HG02798 (cell line): ENCODE data around the gene FANCD2.
"Not testable (repeated sequence)": the region's sequence is repeated elsewhere in the genome, so short reads cannot be mapped to it uniquely, and the experiment has no call there.

Experiments
- ATAC-seq: cut with Tn5 transposase; IDR thresholded peaks from one replicate; pipeline ENCODE4 v1.9.1; 2021; ENCODE audit warnings: mild to moderate bottlenecking; ENCODE audit not compliant: unreplicated experiment, poor library complexity

FANCD2 gene

GRCh38 chr3:10091387-10091786 is 65.2 kb downstream of the FANCD2 start:
- not testable (repeated sequence) for ATAC-seq

DNA sequence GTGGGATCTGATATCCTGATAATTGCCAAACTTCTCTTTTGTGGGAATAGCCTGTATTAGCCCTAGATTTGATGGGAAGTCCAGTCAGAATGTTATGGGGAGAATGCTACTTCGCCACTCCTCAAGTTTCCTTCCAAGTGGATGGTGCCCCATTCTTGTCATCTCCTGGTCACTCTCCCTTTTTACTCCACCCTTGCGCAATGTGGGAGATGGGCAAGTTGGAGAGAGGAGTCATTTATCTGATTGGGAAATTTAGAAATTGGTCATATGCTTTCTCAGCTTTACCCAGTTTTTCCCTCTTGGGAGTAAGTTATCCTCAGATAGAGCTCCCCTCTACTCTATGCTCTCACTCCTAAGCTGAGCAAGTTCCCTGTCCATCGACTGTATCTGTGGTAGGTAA is 67.4 kb downstream of the FANCD2 start:
- ATAC-seq, result no peak

DNA sequence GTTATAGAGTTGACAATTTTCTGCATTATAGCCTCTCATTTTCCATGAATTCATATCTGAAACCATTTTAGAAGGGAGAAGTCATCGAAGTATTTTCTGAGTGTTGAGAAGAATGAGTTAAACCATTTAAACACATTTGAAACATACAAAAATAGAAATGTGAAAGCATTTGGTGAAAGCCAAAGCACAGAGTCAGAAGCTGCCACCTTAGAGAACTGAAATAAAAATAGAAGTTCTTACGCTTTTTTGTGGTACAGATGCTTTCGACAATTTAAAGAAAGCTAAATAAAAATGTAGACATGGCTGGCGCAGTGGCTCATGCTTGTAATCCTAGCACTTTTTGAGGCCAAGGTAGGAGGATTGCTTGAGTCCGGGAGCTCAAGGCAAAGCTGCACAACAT is 72.8 kb downstream of the FANCD2 start:
- ATAC-seq, result no peak

DNA sequence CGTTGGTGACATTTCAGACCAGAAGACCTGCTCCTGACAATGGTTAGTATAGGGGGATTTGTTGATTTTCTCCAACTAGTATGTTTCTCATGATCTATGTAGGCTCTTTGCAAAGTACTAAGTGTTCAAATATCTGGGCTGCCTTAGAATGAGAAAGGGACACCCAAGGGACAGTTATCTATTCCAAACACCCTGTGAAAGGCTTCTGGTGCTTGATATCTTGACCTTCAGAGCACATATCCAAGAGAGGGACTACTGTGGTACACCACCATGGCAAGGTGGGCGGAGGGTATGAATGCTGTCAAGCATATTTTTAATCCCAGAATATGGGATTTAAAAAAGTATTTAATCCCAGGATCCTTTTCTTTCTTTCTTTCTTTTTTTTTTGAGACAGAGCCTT is 80.7 kb downstream of the FANCD2 start:
- ATAC-seq, result no peak

DNA sequence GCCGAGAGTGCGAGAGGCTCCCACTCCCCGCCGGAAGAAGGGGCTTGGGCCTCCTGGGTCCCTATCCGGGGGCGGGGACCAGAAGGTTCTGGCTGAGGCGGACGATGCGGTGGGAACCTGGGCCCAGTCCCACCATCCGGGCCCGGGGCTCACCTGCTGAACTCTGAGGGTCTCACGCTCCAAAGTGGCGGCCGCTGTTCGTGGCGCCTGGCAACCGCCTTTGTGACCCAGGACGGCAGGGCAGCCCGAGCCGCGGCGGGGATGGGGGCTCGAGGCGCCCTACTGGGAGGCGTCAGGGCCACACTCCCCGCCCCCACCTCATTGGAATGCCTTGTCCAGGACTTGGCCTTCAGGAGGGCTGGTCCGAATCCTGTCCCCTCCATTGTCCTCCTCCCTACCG is 81.9 kb downstream of the FANCD2 start, which contains the start of gene FANCD2OS:
Gene FANCD2OS (minus strand): TSS at position 165 of the 400 bp plus-strand sequence. CDS start 3,481 bp downstream, outside the sequence.
- no peak for ATAC-seq

GRCh38 chr3:10115326-10116137 is 89.3 kb downstream of the FANCD2 start, which contains the start of gene BRK1:
BRK1 (plus strand) TSS chr3:10115675; CDS start chr3:10115702, 27 bp downstream.
- ATAC-seq, result peak; percentile 98

- no peak for ATAC-seq
Observed at GRCh38 chr3:10116138-10116460, 89.9 kb downstream of the FANCD2 start.

- no peak for ATAC-seq
Observed at GRCh38 chr3:10116928-10117327, 90.7 kb downstream of the FANCD2 start.

- no peak for ATAC-seq
Observed at GRCh38 chr3:10119376-10119775, 93.1 kb downstream of the FANCD2 start.

DNA sequence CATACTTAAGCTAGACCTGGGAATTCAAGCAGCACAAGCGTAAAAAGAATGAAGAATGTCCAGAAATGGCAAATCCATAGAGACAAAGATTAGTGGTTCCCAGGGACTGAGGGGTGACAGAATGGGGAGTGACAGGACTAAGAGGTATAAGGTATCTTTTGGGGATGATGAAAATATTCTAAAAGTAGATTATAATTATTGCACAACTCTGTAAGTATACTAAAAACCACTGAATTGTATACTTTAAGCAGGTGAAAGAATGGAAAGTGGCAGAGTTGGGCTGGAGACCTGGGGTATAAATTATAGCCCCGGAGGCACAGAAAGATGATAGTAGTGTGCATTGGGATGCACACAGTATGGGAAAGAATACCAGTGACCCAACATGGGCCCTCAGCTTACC is 94.8 kb downstream of the FANCD2 start:
- no peak for ATAC-seq

DNA sequence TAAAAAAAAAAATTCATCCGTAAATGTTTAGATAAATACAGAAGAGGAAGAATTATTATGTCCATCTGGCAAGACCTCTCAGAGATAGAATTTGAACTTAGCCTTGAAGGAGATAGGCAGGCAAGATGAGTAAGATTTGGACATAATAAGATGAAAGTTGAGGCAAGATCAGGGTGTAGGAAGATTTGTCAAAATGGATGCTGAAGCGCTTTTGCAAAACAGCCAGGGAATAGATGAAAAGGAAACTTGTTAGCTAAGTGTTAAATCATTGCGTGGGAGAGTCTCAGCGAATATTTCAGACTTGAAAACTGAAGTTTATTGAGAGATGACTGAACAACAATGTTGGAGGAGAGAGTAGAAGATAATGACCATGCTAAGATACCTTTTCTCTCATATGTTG is 96.5 kb downstream of the FANCD2 start:
- ATAC-seq, result no peak

DNA sequence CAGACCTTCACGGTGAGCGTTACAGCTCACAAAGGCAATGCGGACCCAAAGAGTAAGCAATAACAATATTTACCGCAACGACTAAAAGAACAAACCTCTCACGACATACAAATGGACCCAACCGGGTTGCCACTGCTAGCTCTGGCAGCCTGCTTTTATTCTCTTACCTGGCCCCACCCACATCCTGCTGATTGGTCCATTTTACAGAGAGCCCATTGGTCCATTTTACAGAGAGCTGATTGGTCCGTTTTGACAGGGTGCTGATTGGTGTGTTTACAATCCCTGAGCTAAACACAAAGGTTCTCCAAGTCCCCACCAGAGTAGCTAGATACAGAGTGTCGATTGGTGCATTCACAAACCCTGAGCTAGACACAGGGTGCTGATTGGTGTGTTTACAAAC is 109.6 kb downstream of the FANCD2 start:
- ATAC-seq, result not testable (repeated sequence)

GRCh38 chr3:10136426-10137005 is 110.3 kb downstream of the FANCD2 start:
- ATAC-seq, result no peak

- no peak for ATAC-seq
Observed at GRCh38 chr3:10137178-10137577, 110.9 kb downstream of the FANCD2 start.

- no peak for ATAC-seq
Observed at GRCh38 chr3:10140996-10141546, 114.8 kb downstream of the FANCD2 start.

- ATAC-seq, result no peak
Observed at GRCh38 chr3:10142707-10143560, 116.7 kb downstream of the FANCD2 start.

GRCh38 chr3:10145685-10146084 is 119.4 kb downstream of the FANCD2 start:
- no peak for ATAC-seq

DNA sequence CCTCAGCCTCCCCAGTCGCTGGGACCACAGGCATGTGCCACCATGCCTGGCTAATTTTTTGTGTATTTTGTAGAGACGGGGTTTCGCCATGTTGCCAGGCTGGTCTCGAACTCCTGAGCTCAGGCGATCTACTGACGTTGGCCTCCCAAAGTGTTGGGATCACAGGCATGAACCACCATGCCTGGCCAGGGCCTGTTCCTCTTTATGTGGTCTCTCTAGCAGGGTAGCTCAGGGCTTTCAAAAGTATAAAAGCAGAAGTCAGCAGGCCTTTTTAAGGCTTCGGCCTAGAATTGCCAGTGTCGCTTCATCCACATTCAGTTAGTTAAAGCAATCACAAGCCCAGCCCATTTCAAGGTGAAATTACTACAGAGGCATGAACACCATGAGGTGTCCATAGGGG is 123.0 kb downstream of the FANCD2 start:
- ATAC-seq, result no peak

- ATAC-seq, result no peak
Observed at GRCh38 chr3:10150987-10151386, 124.8 kb downstream of the FANCD2 start.
